ENCODE data around the gene GKN1. TPM values are rescaled to one million over a fixed set of nuclear protein-coding genes. Genes with fewer than 3 reads are reported as not detected.

Gene GKN1
- total and polyA plus RNA-seq, 4 experiments from 2014 or later = not detected

DNA sequence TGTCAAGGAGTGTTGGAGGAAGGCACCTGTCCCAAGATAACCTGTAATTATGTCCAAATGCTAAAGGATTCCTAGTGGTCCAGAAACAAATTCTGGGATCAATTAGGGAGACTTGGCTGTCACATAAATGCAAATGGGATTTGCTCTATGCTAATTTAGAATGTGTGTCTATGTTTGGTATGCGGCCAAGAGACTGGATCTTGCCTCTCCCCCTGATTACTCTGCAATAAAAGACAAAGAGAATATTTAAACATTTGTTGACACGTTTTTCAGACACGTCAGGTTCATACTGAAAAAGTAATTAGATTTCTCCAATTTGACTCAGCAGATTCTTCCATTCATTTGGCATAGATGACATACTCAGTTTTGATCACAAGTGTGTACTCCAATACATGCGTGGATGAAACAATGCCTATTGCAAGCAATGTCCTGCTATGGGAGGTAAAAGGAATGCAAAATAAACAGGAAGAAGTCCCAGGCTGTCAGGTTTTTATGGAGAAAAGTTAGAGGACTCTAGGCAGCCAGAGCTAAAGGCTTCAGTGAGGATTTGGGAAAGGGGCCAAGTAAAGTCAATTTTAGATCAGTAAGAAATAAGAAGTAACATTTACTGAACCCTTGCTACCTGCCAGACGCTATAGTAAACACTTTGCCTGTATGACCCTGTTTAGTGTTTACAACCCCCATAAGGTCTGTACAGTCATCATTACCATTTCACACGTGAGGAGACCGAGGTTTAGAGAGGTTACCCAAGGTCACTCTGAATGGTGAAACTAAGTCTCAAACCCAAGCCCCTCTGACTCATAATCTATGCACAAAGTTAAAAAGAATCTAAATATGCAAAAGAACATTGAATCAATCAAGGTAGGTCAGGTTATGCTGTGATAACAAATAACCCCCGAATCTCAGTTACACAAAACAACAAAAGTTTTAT is 46.3 kb downstream of the GKN1 start:
- Histone ChIP-seq H3K4me1 (ENCODE audit: insufficient read depth, low read length) (no peaks in the 10 kb centered on the region), H3K4me3 (ENCODE audit: low read length in 2 of 2) (no peak overlapping the region), H3K27ac (ENCODE audit: low read depth, low read length) (no peak overlapping the region), H3K27me3 (ENCODE audit: insufficient read depth, low read length) (peaks cover 6% of the 10 kb centered on the region), H3K36me3 (ENCODE audit: insufficient read depth, low read length) (no peaks in the 10 kb centered on the region), H3K9me3 (ENCODE audit: control insufficient read depth in 1 of 2, low read length in 2 of 2) (no peaks in the 10 kb centered on the region)
- no peak overlapping the region for H3K4me3 Mint-ChIP-seq
- CTCF ChIA-PET (ENCODE audit: partially characterized antibody) = no interaction called here
- H3K9me3 Mint-ChIP-seq = no peaks in the 10 kb centered on the region
- no peak for DNase-seq
- POLR2A ChIA-PET (ENCODE audit: partially characterized antibody) = no interaction called here
- no peak overlapping the region for H3K27ac Mint-ChIP-seq
- intact Hi-C loops (cut with micrococcal nuclease) = no loop called here
- H3K27me3 Mint-ChIP-seq = peaks cover 29 to 31% of the 10 kb centered on the region in 2 donors
- H3K4me1 Mint-ChIP-seq = no peaks in the 10 kb centered on the region
- H3K36me3 Mint-ChIP-seq = no peaks in the 10 kb centered on the region

DNA sequence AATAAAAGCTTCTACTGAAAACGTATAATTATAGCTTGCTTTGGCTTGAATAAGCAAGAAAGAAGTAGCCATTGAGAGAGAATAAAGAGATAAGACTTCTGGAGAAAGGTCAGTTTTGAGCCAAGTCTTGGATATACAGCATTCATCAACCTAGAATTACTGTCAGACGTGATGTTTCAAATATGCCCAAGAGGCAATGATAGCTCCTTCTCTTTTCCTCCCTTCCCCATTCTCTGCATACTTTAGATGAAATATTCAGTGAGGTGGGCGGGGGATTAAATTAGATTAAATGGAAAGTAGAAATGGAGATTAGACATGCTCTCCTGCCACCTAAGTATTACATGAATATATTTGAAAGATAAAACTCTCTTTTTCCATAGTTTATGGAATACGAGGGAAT is 47.3 kb downstream of the GKN1 start:
- Histone ChIP-seq H3K4me3 (ENCODE audit: low read length in 2 of 2) (no peak overlapping the region), H3K36me3 (ENCODE audit: insufficient read depth, low read length) (no peaks in the 10 kb centered on the region), H3K9me3 (ENCODE audit: control insufficient read depth in 1 of 2, low read length in 2 of 2) (no peaks in the 10 kb centered on the region), H3K4me1 (ENCODE audit: insufficient read depth, low read length) (no peaks in the 10 kb centered on the region), H3K27ac (ENCODE audit: low read depth, low read length) (no peak overlapping the region), H3K27me3 (ENCODE audit: insufficient read depth, low read length) (no peaks in the 10 kb centered on the region)
- Mint-ChIP-seq H3K9me3 (peaks cover 0 to under 1% (median 0%) of the 10 kb centered on the region in 8 donors), H3K4me1 (no peaks in the 10 kb centered on the region), H3K4me3 (no peak overlapping the region), H3K27ac (no peak overlapping the region), H3K27me3 (peaks cover 30 to 35% of the 10 kb centered on the region in 2 donors), H3K36me3 (no peaks in the 10 kb centered on the region)
- intact Hi-C loops (cut with micrococcal nuclease) = no loop called here
- ChIA-PET CTCF (ENCODE audit: partially characterized antibody) (no interaction called here), POLR2A (ENCODE audit: partially characterized antibody) (no interaction called here)
- no peak for DNase-seq

DNA sequence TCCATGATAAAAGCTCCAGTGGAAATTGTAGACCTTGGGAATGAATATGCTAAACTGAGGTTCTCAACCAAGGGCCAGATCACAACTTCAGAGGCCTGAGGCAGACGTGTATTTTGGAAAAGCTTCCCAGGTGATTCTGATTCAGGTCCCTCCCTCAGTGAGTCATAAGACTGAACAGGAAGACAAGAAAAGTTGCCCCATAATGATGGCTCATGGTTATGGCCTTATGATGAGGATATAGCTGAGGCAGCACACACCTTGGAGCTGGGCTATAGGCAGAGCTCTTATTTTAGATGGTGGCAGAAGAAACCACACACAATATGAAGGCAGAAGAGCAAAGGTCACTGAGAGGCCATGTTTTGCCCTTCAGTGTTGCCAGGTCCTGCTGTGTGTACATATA is 48.1 kb downstream of the GKN1 start:
- Mint-ChIP-seq H3K9me3 (peaks cover 0 to 6% (median 2%) of the 10 kb centered on the region in 8 donors), H3K4me1 (no peaks in the 10 kb centered on the region), H3K36me3 (no peaks in the 10 kb centered on the region), H3K4me3 (no peak overlapping the region), H3K27me3 (peaks cover 32 to 36% of the 10 kb centered on the region in 2 donors), H3K27ac (no peak overlapping the region)
- Histone ChIP-seq H3K9me3 (ENCODE audit: control insufficient read depth in 1 of 2, low read length in 2 of 2) (no peaks in the 10 kb centered on the region), H3K4me1 (ENCODE audit: insufficient read depth, low read length) (no peaks in the 10 kb centered on the region), H3K27ac (ENCODE audit: low read depth, low read length) (no peak overlapping the region), H3K36me3 (ENCODE audit: insufficient read depth, low read length) (no peaks in the 10 kb centered on the region), H3K4me3 (ENCODE audit: low read length in 2 of 2) (no peak overlapping the region), H3K27me3 (ENCODE audit: insufficient read depth, low read length) (no peaks in the 10 kb centered on the region)
- intact Hi-C loops (cut with micrococcal nuclease) = no loop called here
- CTCF ChIA-PET (ENCODE audit: partially characterized antibody) = interaction anchor here (1.4 kb wide), 1 partner anchor 10 kb away, joined by 7 read pairs; the partner anchor contains the start of gene ANTXR1
- no peak for DNase-seq
- POLR2A ChIA-PET (ENCODE audit: partially characterized antibody) = no interaction called here

DNA sequence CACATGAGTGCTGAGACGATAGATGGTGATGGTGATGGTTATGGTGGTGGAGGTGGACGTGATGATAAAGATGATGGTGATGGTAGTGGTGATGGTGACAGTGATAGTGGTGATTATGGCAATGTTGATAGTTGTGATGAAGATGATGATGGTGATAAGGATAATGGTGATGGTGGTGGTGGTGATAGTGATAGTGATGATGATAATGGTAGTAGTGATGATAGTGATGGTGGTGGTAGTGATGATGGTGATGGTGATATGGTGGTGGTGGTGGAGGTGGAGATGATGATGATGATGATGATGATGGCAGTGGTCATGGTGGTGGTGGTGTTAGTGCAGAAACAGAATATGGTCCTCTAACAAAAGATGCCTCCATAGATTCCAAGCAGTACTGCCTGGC is 48.8 kb downstream of the GKN1 start:
- intact Hi-C loops (cut with micrococcal nuclease) = no loop called here
- Mint-ChIP-seq H3K36me3 (no peaks in the 10 kb centered on the region), H3K27ac (no peak overlapping the region), H3K9me3 (peaks cover 0 to 9% (median 5%) of the 10 kb centered on the region in 8 donors), H3K4me1 (no peaks in the 10 kb centered on the region), H3K27me3 (peaks cover 25 to 33% of the 10 kb centered on the region in 2 donors), H3K4me3 (no peak overlapping the region)
- Histone ChIP-seq H3K4me1 (ENCODE audit: insufficient read depth, low read length) (no peaks in the 10 kb centered on the region), H3K4me3 (ENCODE audit: low read length in 2 of 2) (no peak overlapping the region), H3K36me3 (ENCODE audit: insufficient read depth, low read length) (no peaks in the 10 kb centered on the region), H3K27ac (ENCODE audit: low read depth, low read length) (no peak overlapping the region), H3K9me3 (ENCODE audit: control insufficient read depth in 1 of 2, low read length in 2 of 2) (no peaks in the 10 kb centered on the region), H3K27me3 (ENCODE audit: insufficient read depth, low read length) (no peaks in the 10 kb centered on the region)
- no peak for DNase-seq
- ChIA-PET POLR2A (ENCODE audit: partially characterized antibody) (no interaction called here), CTCF (ENCODE audit: partially characterized antibody) (interaction anchor here (1.4 kb wide), 1 partner anchor 11 kb away, joined by 7 read pairs; the partner anchor contains the start of gene ANTXR1)

DNA sequence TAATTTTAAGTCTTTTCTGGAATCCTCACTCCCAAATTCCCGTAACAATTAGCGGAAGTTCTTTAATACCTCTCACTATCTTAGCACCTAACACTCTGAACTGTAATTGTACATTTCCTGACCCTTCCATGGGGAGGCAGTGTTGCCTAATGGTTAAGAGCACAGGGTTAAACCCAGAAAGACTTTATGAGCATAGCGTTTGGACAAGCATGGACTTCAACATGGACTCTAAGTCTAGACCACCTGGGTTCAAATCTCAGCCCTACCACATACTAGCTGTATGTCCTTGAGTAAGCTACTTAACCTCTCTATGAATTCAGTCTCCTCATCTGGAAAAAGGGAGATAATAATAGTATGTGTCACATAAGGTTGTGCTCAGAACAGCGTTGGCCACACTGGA is 51.6 kb downstream of the GKN1 start:
- no peak overlapping the region for H3K4me3 ChIP-seq (ENCODE audit: low read length in 2 of 2)

DNA sequence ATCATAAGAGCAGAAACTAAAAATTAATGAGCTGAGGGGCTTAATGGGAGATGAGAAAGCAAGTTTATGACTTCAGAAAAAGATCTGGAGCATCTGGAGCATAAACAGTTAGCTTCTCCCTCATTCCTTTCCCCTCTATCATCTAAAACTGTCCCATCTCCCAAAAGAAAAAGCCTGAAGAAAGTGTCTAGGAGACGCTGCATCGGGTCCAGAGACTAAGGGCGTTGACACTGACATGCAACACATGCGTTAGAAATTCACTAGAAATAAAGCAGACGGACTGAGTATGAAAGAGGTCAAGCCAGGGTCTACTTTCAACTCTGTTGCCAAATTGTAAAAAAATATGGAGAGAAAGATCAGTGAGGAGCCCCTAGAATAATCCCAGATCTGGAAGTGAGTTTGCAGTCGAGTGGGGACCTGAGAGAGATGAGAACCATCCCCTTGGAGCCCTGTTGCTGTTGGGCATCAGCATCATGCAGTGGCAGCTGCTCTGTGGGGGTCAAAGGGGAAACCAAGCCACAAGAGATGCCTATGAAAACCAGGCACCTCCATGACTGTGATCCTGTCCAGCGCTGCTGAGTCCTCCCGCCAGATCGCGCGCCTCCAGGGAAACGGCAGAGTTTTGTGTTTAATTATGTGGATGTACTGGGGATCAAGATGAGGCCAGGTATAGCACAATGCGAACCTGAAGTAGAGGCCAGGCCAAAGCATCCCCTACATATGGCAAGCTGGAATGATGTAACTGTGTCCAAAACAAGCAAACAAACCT is 52.4 kb downstream of the GKN1 start:
- Mint-ChIP-seq H3K4me1 (no peaks in the 10 kb centered on the region), H3K4me3 (no peak overlapping the region), H3K36me3 (no peaks in the 10 kb centered on the region), H3K9me3 (peaks cover 0 to 9% (median 5%) of the 10 kb centered on the region in 8 donors), H3K27ac (no peak overlapping the region), H3K27me3 (peaks cover 21 to 23% of the 10 kb centered on the region in 2 donors)
- Histone ChIP-seq H3K4me1 (ENCODE audit: insufficient read depth, low read length) (no peaks in the 10 kb centered on the region), H3K27me3 (ENCODE audit: insufficient read depth, low read length) (no peaks in the 10 kb centered on the region), H3K36me3 (ENCODE audit: insufficient read depth, low read length) (no peaks in the 10 kb centered on the region), H3K4me3 (ENCODE audit: low read length in 2 of 2) (no peak overlapping the region), H3K27ac (ENCODE audit: low read depth, low read length) (no peak overlapping the region), H3K9me3 (ENCODE audit: control insufficient read depth in 1 of 2, low read length in 2 of 2) (no peaks in the 10 kb centered on the region)
- POLR2A ChIA-PET (ENCODE audit: partially characterized antibody) = no interaction called here
- intact Hi-C loops (cut with micrococcal nuclease) = no loop called here
- no peak for DNase-seq
- CTCF ChIA-PET (ENCODE audit: partially characterized antibody) = interaction anchor here (1.4 kb wide), 1 partner anchor 15 kb away, joined by 3 read pairs; no protein-coding TSS in a partner anchor

More for the DNA sequence above, 51.6 kb downstream of the GKN1 start:
- intact Hi-C loops (cut with micrococcal nuclease) = no loop called here
- no peak overlapping the region for H3K4me3 Mint-ChIP-seq
- H3K36me3 ChIP-seq (ENCODE audit: insufficient read depth, low read length) = no peaks in the 10 kb centered on the region
- no peaks in the 10 kb centered on the region for H3K36me3 Mint-ChIP-seq
- POLR2A ChIA-PET (ENCODE audit: partially characterized antibody) = no interaction called here
- no peak for DNase-seq
- CTCF ChIA-PET (ENCODE audit: partially characterized antibody) = no interaction called here
- peaks cover 0 to 9% (median 5%) of the 10 kb centered on the region in 8 donors for H3K9me3 Mint-ChIP-seq
- H3K4me1 ChIP-seq (ENCODE audit: insufficient read depth, low read length) = no peaks in the 10 kb centered on the region
- no peak overlapping the region for H3K27ac ChIP-seq (ENCODE audit: low read depth, low read length)
- peaks cover 18 to 27% of the 10 kb centered on the region in 2 donors for H3K27me3 Mint-ChIP-seq
- no peaks in the 10 kb centered on the region for H3K9me3 ChIP-seq (ENCODE audit: control insufficient read depth in 1 of 2, low read length in 2 of 2)
- H3K4me1 Mint-ChIP-seq = no peaks in the 10 kb centered on the region
- no peak overlapping the region for H3K27ac Mint-ChIP-seq
- no peaks in the 10 kb centered on the region for H3K27me3 ChIP-seq (ENCODE audit: insufficient read depth, low read length)

All from CD4-positive, alpha-beta memory T cell (primary cell).